HL-60/S4 treated with phorbol 12-myristate 13-acetate at 8.2 ng/mL for 4 days and 3 days (cell line): ENCODE results near the gene TAF5L.
"Not testable (repeated sequence)": the region's sequence is repeated elsewhere in the genome, so short reads cannot be mapped to it uniquely, and the experiment has no call there.

ENCODE experiments used
- in situ Hi-C: fragments of 300-500 bp; cut with MboI; formaldehyde crosslinking; loops from 2 replicates; pipeline ENCODE4 v1.15.0; 2022; ENCODE audit warnings: low sequenced_read_pairs

TAF5L gene

GRCh38 chr1:229614701-229615100 is 11.2 kb downstream of the TAF5L start:
- in situ Hi-C loops: no loop called here

GRCh38 chr1:229613938-229614337 is 12.0 kb downstream of the TAF5L start:
- in situ Hi-C loops: no loop called here

- in situ Hi-C loops: no loop called here
Observed at GRCh38 chr1:229608590-229608989, 17.3 kb downstream of the TAF5L start.

GRCh38 chr1:229607370-229607769 is 18.6 kb downstream of the TAF5L start:
- in situ Hi-C loops: no loop called here

- in situ Hi-C loops: no loop called here
Observed at GRCh38 chr1:229603371-229604005, 22.4 kb downstream of the TAF5L start.

- in situ Hi-C loops: no loop called here
Observed at GRCh38 chr1:229600229-229600628, 25.7 kb downstream of the TAF5L start.

- in situ Hi-C loops: no loop called here
Observed at GRCh38 chr1:229599218-229599954, 26.5 kb downstream of the TAF5L start.

GRCh38 chr1:229597877-229598276 is 28.0 kb downstream of the TAF5L start:
- in situ Hi-C loops: no loop called here

- in situ Hi-C loops: no loop called here
Observed at GRCh38 chr1:229596925-229597699, 28.8 kb downstream of the TAF5L start.

GRCh38 chr1:229595876-229596275 is 30.0 kb downstream of the TAF5L start:
- in situ Hi-C loops: not testable (repeated sequence)

- in situ Hi-C loops: no loop called here
Observed at GRCh38 chr1:229594227-229595008, 31.5 kb downstream of the TAF5L start.

- in situ Hi-C loops: no loop called here
Observed at GRCh38 chr1:229593800-229594199, 32.1 kb downstream of the TAF5L start.

- in situ Hi-C loops: no loop called here
Observed at GRCh38 chr1:229590119-229590518, 35.8 kb downstream of the TAF5L start.

- in situ Hi-C loops: no loop called here
Observed at GRCh38 chr1:229585338-229585737, 40.6 kb downstream of the TAF5L start.

- in situ Hi-C loops: no loop called here
Observed at GRCh38 chr1:229582715-229583114, 43.2 kb downstream of the TAF5L start.

- in situ Hi-C loops: no loop called here
Observed at GRCh38 chr1:229582011-229582694, 43.8 kb downstream of the TAF5L start.

- in situ Hi-C loops: no loop called here
Observed at GRCh38 chr1:229581485-229581884, 44.4 kb downstream of the TAF5L start.

GRCh38 chr1:229579059-229579673 is 46.8 kb downstream of the TAF5L start:
- in situ Hi-C loops: no loop called here

- in situ Hi-C loops: no loop called here
Observed at GRCh38 chr1:229578168-229579058, 47.5 kb downstream of the TAF5L start.
